ENCODE results near the gene CASP7. TPM values are rescaled to one million over a fixed set of nuclear protein-coding genes. Genes with fewer than 3 reads are reported as not detected.

The CASP7 gene
- total and polyA plus RNA-seq, 4 donors = 8.8 to 25.0 (median 11.4) TPM

- no peaks in the 10 kb centered on the region for H3K4me1 ChIP-seq (ENCODE audit: control insufficient read depth in 4 of 4, insufficient read depth in 4 of 4, low read length in 3 of 4)
- H3K4me3 ChIP-seq (ENCODE audit: low read depth in 1 of 3, low read length in 3 of 3) = no peak overlapping the region
- 73% methylated on average over 3 of the region's 3 CpGs for WGBS
- peaks cover 0 to 13% (median 2%) of the 10 kb centered on the region in 4 donors for H3K9me3 ChIP-seq (ENCODE audit: control insufficient read depth in 4 of 4, low read length in 3 of 4)
- no peak for DNase-seq (ENCODE audit: low spot score)
- H3K36me3 ChIP-seq (ENCODE audit: control insufficient read depth in 4 of 4, insufficient read depth in 3 of 4, low read depth in 1 of 4, low read length in 3 of 4) = peaks cover 0 to 13% (median 7%) of the 10 kb centered on the region in 4 donors
- no peak overlapping the region for H3K9ac ChIP-seq (ENCODE audit: low read depth in 1 of 2, low read length in 2 of 2)
- H3K27me3 ChIP-seq (ENCODE audit: control insufficient read depth in 4 of 4, insufficient read depth in 4 of 4, low read length in 3 of 4) = no peaks in the 10 kb centered on the region
- no peak overlapping the region for H3K27ac ChIP-seq (ENCODE audit: low read depth in 1 of 2, low read length in 2 of 2)
- TF ChIP-seq TAF1 (conservative IDR thresholded peaks at IDR 0.05) (no peak), FOXA1 (IDR thresholded peaks at IDR 0.05) (no peak), FOXA2 (IDR thresholded peaks at IDR 0.05) (no peak), GABPA (IDR thresholded peaks at IDR 0.05 in 1 of 2, conservative IDR thresholded peaks at IDR 0.05 in 1 of 2) (no peak), RXRA (IDR thresholded peaks at IDR 0.05) (no peak), NR2F2 (IDR thresholded peaks at IDR 0.05) (no peak), YY1 (IDR thresholded peaks at IDR 0.05) (no peak), MAX (IDR thresholded peaks at IDR 0.05) (no peak), SP1 (IDR thresholded peaks at IDR 0.05) (no peak), HNF4A (conservative IDR thresholded peaks at IDR 0.05) (no peak), REST (IDR thresholded peaks at IDR 0.05) (no peak)
- TF ChIP-seq, protein P1, sequence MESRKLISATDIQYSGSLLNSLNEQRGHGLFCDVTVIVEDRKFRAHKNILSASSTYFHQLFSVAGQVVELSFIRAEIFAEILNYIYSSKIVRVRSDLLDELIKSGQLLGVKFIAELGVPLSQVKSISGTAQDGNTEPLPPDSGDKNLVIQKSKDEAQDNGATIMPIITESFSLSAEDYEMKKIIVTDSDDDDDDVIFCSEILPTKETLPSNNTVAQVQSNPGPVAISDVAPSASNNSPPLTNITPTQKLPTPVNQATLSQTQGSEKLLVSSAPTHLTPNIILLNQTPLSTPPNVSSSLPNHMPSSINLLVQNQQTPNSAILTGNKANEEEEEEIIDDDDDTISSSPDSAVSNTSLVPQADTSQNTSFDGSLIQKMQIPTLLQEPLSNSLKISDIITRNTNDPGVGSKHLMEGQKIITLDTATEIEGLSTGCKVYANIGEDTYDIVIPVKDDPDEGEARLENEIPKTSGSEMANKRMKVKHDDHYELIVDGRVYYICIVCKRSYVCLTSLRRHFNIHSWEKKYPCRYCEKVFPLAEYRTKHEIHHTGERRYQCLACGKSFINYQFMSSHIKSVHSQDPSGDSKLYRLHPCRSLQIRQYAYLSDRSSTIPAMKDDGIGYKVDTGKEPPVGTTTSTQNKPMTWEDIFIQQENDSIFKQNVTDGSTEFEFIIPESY (IDR thresholded peaks at IDR 0.05) = no peak
- TF ChIP-seq, protein P2, sequence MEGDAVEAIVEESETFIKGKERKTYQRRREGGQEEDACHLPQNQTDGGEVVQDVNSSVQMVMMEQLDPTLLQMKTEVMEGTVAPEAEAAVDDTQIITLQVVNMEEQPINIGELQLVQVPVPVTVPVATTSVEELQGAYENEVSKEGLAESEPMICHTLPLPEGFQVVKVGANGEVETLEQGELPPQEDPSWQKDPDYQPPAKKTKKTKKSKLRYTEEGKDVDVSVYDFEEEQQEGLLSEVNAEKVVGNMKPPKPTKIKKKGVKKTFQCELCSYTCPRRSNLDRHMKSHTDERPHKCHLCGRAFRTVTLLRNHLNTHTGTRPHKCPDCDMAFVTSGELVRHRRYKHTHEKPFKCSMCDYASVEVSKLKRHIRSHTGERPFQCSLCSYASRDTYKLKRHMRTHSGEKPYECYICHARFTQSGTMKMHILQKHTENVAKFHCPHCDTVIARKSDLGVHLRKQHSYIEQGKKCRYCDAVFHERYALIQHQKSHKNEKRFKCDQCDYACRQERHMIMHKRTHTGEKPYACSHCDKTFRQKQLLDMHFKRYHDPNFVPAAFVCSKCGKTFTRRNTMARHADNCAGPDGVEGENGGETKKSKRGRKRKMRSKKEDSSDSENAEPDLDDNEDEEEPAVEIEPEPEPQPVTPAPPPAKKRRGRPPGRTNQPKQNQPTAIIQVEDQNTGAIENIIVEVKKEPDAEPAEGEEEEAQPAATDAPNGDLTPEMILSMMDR (IDR thresholded peaks at IDR 0.05; ENCODE audit: low read depth, low read length, missing input control) = no peak
Observed at GRCh38 chr10:113689574-113689973, 9.9 kb downstream of the CASP7 start.

GRCh38 chr10:113690749-113691148 is 11.0 kb downstream of the CASP7 start:
- Histone ChIP-seq H3K9ac (ENCODE audit: low read depth in 1 of 2, low read length in 2 of 2) (no peak overlapping the region), H3K4me1 (ENCODE audit: control insufficient read depth in 4 of 4, insufficient read depth in 4 of 4, low read length in 3 of 4) (no peaks in the 10 kb centered on the region), H3K36me3 (ENCODE audit: control insufficient read depth in 4 of 4, insufficient read depth in 3 of 4, low read depth in 1 of 4, low read length in 3 of 4) (peaks cover 0 to 13% (median 7%) of the 10 kb centered on the region in 4 donors), H3K9me3 (ENCODE audit: control insufficient read depth in 4 of 4, low read length in 3 of 4) (peaks cover 0 to 13% (median 2%) of the 10 kb centered on the region in 4 donors), H3K27ac (ENCODE audit: low read depth in 1 of 2, low read length in 2 of 2) (no peak overlapping the region), H3K4me3 (ENCODE audit: low read depth in 1 of 3, low read length in 3 of 3) (no peak overlapping the region), H3K27me3 (ENCODE audit: control insufficient read depth in 4 of 4, insufficient read depth in 4 of 4, low read length in 3 of 4) (no peaks in the 10 kb centered on the region)
- WGBS = 59% methylated on average over 3 of the region's 3 CpGs
- no peak for DNase-seq (ENCODE audit: low spot score)
- TF ChIP-seq SP1 (IDR thresholded peaks at IDR 0.05) (no peak), JUND (IDR thresholded peaks at IDR 0.05) (no peak), GABPA (IDR thresholded peaks at IDR 0.05 in 1 of 2, conservative IDR thresholded peaks at IDR 0.05 in 1 of 2) (no peak), YY1 (IDR thresholded peaks at IDR 0.05) (no peak), NR2F2 (IDR thresholded peaks at IDR 0.05) (no peak), REST (IDR thresholded peaks at IDR 0.05) (no peak), FOXA2 (IDR thresholded peaks at IDR 0.05) (no peak), HNF4G (IDR thresholded peaks at IDR 0.05) (no peak)
- TF ChIP-seq, protein P2 (IDR thresholded peaks at IDR 0.05; ENCODE audit: low read depth, low read length, missing input control) = no peak
- TF ChIP-seq, protein P3, sequence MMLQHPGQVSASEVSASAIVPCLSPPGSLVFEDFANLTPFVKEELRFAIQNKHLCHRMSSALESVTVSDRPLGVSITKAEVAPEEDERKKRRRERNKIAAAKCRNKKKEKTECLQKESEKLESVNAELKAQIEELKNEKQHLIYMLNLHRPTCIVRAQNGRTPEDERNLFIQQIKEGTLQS (IDR thresholded peaks at IDR 0.05) = no peak

Data from liver (tissue), 9 donors.